Astrocyte of the hippocampus (primary cell): Measurements from ENCODE around the gene PDE6D.

Experiments used
- DNase-seq: peaks from one replicate; pipeline ENCODE4 v3.0.0; 2011; ENCODE audit warnings: low read depth, low spot score

Gene PDE6D

DNA sequence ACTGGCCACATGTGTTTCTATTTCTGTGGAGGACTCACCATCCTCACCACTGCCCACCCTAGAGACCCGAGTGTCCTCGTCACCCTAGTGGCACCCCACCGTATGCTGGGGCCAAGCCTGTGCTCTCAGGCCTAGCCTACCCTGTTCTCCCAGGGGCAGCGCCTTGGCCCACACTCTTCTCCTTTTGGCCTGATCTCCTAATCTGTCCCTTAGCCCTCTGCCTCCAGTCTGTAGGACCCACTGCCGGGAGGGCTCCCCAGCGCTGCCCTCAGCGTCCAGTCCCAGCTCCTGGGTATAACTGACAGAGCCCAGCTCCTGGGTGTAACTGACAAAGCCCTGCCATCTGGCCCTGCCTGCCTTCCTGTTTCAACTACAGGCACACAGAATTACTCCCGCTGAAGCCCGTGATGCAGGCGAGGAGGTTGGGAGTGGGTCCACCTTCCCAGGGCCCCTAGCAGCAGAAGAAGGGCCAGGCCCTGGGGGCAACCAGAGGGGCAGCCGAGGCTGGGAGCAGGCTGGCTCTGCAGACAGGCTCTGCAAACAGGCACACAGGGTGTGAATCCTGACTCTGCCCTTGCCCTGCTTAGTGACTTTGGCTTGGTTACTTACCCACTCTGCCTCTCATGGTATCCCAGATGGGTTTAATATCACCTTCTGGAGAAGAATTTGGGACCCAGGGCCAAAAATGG is 98.3 kb downstream of the PDE6D start:
- no peak for DNase-seq
